ENCODE data around the gene XYLB. TPM values are rescaled to one million over a fixed set of nuclear protein-coding genes. Genes with fewer than 3 reads are reported as not detected.

Gene XYLB
- total and polyA plus RNA-seq, 11 donors = 0.23 to 2.9 (median 0.61) TPM

DNA sequence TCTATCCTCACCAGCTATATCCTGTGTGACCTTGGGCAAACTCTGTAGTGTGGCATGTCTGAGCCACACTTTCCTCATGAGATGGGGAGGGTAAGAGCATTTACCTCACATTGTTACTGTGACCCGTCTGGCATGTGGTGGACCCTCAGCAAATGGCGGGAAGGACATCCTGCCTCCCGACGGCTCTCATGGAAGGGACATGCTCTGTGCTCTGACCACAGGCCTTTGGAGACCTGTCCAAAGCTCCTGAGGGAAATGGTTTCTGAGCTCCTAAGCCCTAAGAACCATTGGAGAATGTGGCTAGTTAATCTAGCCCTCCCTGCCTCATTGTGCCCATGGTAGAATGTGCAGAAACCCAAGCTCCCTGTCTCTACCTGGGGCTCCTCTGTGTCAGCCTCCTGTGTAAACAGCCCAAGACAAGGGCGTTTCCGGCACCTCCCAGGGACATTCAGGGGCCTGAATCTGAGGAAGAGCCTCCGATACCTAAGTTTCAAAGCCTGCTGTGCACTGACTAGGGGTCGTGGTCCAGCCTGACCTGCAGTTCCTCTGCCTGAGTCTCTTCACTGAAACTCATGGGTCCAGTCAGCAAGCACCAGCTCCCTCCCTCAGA lies 29.0 kb downstream of the XYLB start:
- TF ChIP-seq, protein P1, sequence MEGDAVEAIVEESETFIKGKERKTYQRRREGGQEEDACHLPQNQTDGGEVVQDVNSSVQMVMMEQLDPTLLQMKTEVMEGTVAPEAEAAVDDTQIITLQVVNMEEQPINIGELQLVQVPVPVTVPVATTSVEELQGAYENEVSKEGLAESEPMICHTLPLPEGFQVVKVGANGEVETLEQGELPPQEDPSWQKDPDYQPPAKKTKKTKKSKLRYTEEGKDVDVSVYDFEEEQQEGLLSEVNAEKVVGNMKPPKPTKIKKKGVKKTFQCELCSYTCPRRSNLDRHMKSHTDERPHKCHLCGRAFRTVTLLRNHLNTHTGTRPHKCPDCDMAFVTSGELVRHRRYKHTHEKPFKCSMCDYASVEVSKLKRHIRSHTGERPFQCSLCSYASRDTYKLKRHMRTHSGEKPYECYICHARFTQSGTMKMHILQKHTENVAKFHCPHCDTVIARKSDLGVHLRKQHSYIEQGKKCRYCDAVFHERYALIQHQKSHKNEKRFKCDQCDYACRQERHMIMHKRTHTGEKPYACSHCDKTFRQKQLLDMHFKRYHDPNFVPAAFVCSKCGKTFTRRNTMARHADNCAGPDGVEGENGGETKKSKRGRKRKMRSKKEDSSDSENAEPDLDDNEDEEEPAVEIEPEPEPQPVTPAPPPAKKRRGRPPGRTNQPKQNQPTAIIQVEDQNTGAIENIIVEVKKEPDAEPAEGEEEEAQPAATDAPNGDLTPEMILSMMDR (IDR thresholded peaks at IDR 0.05) = no peak
- TF ChIP-seq POLR2A (IDR thresholded peaks at IDR 0.05) = no peak
- 91 to 92% (median 91%) methylated on average over 7 to 8 of the region's 8 CpGs for WGBS, 4 donors
- Histone ChIP-seq H3K4me1 (peaks cover 0 to 5% (median 0%) of the 10 kb centered on the region in 12 donors), H3K36me3 (peaks cover 0 to 37% (median 9%) of the 10 kb centered on the region in 9 donors), H3K9me3 (no peaks in the 10 kb centered on the region), H3K27me3 (no peaks in the 10 kb centered on the region), H3K27ac (no peak overlapping the region), H3K4me3 (no peak overlapping the region)
- ATAC-seq (no peak), DNase-seq (no peak)
- intact Hi-C loops (cut with DNase I) = no loop called here

DNA sequence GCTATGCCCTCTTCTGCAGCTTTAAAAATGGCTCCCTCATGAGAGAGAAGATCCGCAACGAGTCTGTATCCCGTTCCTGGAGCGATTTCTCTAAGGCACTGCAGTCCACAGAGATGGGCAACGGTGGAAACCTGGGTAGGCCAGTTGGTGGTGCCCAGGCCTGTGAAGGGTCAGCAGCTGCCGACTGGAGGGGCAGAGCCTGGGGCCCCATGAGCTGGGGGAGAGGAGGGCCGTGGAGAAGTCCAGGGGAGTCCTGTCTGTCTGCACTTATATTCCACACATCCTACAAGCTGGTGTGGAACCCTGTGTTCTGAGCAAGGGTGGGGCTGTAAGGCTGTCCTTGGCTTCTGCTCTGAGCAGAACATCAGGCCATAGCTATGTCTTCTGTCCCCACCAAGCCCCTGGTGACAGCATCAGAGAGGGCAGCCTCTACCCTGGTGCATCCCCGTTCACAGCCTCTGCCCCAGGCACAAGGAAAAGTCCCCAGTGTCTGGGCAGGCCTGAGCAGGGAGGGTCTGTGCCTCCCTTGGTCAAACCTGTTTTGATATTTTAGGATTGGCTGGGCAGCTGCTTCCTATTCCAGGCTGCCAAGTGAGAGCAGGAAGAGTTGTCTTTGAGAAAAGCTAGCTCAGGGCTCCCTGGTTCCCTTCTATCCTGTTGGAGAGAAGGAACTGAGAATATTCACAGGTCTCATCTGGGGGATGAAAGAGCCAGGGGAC lies 29.7 kb downstream of the XYLB start:
- 93 to 96% (median 95%) methylated on average over 8 of the region's 8 CpGs for WGBS, 4 donors
- ATAC-seq = no peak
- no peak overlapping the region for H3K4me3 ChIP-seq
- no peak overlapping the region for H3K27ac ChIP-seq
- TF ChIP-seq, protein P1 (IDR thresholded peaks at IDR 0.05) = no peak
- no peak for TF ChIP-seq POLR2A (IDR thresholded peaks at IDR 0.05)
- intact Hi-C loops (cut with DNase I) = no loop called here
- H3K36me3 ChIP-seq = peaks cover 0 to 39% (median 9%) of the 10 kb centered on the region in 9 donors
- no peaks in the 10 kb centered on the region for H3K9me3 ChIP-seq
- H3K4me1 ChIP-seq = peaks cover 0 to 5% (median 0%) of the 10 kb centered on the region in 12 donors
- no peak for DNase-seq
- no peaks in the 10 kb centered on the region for H3K27me3 ChIP-seq

DNA sequence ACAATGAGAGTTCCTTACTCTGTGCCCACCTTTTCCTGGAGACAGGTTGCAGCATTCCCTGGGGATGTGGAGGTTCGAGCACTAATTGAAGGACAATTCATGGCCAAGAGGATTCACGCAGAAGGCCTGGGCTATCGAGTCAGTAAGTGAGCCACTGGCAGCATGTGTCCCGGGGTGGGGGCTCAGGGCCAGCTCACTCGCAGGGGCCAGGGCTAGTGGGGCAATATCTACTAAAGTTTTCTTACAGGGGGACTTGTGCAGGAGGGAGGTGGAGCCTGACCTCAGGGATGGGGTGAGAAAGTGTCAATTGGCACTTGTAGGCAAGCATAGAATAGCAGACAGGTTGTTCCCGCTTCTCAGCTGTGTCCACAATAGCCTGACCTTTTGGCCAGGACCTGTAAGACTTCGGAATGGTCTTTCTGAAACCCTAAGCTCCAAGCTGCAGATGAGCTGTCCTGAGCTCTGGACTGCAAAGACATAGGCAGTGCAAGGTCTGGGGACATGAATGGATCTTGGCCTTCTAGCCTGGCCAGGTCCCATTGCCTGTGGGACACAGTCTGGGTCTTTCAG lies 32.7 kb downstream of the XYLB start:
- Histone ChIP-seq H3K36me3 (peaks cover 0 to 41% (median 9%) of the 10 kb centered on the region in 9 donors), H3K27me3 (no peaks in the 10 kb centered on the region), H3K9me3 (peaks cover 0 to 4% (median 0%) of the 10 kb centered on the region in 12 donors), H3K27ac (no peak overlapping the region), H3K4me1 (no peaks in the 10 kb centered on the region), H3K4me3 (no peak overlapping the region)
- DNase-seq (no peak), ATAC-seq (no peak)
- intact Hi-C loops (cut with DNase I) = no loop called here
- WGBS, 4 donors = 79 to 94% (median 82%) methylated on average over 7 of the region's 7 CpGs
- TF ChIP-seq, protein P1 (IDR thresholded peaks at IDR 0.05) = no peak
- no peak for TF ChIP-seq POLR2A (IDR thresholded peaks at IDR 0.05)

DNA sequence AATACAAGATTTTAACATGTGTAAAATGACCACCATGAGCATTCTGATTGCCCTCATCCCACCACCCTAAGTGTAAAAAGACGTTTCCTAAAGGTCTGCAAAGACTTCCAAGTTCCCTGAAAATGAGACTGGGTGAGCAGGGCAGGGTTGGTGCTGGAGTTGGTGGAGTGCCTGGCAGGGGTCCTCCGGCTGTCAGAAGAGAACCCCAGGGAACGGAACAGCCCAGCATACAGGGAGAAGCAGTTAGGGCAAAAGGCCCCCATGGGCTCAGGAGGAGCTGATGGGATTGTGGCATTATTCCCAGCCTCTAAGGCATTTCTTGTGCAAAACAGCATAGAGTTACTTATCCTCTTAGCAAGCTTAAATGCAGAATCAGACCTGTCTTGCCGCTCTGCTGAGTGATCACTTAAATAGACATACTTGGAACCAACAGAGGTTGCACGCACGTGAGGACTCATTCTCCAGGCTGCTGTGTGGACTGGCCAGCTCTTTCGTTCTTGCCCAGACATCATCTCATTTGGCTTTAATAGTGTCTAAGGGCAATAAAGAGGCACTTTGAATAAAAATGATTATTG lies 36.0 kb downstream of the XYLB start:
- no peak for ATAC-seq
- peaks cover 0 to 35% (median 4%) of the 10 kb centered on the region in 9 donors for H3K36me3 ChIP-seq

More for the DNA sequence above, 36.0 kb downstream of the XYLB start:
- no peaks in the 10 kb centered on the region for H3K4me1 ChIP-seq
- intact Hi-C loops (cut with DNase I) = no loop called here
- H3K9me3 ChIP-seq = peaks cover 0 to 25% (median 12%) of the 10 kb centered on the region in 12 donors
- H3K27me3 ChIP-seq = no peaks in the 10 kb centered on the region
- H3K4me3 ChIP-seq = no peak overlapping the region
- TF ChIP-seq, protein P1 (IDR thresholded peaks at IDR 0.05) = no peak
- TF ChIP-seq POLR2A (IDR thresholded peaks at IDR 0.05) = no peak
- DNase-seq = no peak
- 84 to 95% (median 89%) methylated on average over 7 of the region's 7 CpGs for WGBS, 4 donors
- H3K27ac ChIP-seq = no peak overlapping the region
